Transverse colon (tissue), 3 donors: ENCODE measurements around the gene ZC3H18.

Experiments
- POLR2A ChIP-seq: fragments of 450-650 bp; IDR thresholded peaks from one replicate; pipeline ENCODE4 v1.6.1; 2016; ENCODE audit warnings: antibody characterized with exemption, mild to moderate bottlenecking, moderate library complexity
- TF ChIP-seq, protein P1 (sequence below), 5 experiments: fragments of 200-600 bp in 3 of 5; fragments of 450-650 bp in 2 of 5; sonication (generic) in 3 of 5; IDR thresholded peaks; 1 replicate in 2 of 5; 2 replicates in 3 of 5; pipeline ENCODE4 v1.5.1; 2016 to 2017; ENCODE audit warnings: antibody characterized with exemption in 5 of 5, inconsistent platforms in 3 of 5, mild to moderate bottlenecking in 2 of 5, moderate library complexity in 1 of 5

DNA sequence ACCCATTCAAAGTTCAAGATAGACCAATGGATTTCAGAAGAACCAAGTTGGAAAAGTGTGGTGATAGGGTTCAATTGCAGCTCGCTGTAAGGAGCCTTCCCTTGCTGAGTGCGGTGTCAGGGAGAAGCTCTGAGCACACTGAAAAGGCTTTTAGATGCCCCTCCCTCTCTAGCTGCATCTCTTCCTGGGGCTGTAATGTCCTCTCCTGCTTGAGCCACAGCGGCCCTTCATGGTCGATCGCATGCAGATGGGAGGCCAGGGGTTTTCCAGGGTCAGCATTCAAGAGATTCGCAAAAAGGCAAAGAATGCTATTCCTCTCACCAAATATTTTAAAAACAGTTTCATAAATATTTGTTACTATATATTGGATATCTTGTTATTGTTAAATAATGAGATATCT is 23.7 kb downstream of the ZC3H18 start:
- TF ChIP-seq, protein P1, sequence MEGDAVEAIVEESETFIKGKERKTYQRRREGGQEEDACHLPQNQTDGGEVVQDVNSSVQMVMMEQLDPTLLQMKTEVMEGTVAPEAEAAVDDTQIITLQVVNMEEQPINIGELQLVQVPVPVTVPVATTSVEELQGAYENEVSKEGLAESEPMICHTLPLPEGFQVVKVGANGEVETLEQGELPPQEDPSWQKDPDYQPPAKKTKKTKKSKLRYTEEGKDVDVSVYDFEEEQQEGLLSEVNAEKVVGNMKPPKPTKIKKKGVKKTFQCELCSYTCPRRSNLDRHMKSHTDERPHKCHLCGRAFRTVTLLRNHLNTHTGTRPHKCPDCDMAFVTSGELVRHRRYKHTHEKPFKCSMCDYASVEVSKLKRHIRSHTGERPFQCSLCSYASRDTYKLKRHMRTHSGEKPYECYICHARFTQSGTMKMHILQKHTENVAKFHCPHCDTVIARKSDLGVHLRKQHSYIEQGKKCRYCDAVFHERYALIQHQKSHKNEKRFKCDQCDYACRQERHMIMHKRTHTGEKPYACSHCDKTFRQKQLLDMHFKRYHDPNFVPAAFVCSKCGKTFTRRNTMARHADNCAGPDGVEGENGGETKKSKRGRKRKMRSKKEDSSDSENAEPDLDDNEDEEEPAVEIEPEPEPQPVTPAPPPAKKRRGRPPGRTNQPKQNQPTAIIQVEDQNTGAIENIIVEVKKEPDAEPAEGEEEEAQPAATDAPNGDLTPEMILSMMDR (IDR thresholded peaks at IDR 0.05): no peak
- no peak for TF ChIP-seq POLR2A
